K562 (cell line): Measurements from ENCODE around the gene CCDC187. TPM values are rescaled to one million over a fixed set of nuclear protein-coding genes. Genes with fewer than 3 reads are reported as not detected.

Source experiments
- ATAC-seq: fragments of 200-7000 bp; cut with Tn5 transposase; 3 replicates; pipeline ENCODE4 v1.9.1; 2020; ENCODE audit warnings: moderate library complexity
- BruUV-seq: library from RNA; stranded (reverse); fragments of 400-500 nt; replicated peaks from 2 replicates; lab custom pipeline; 2021; lab: Mats Ljungman, UMichigan
- CTCF ChIA-PET: fragments of 300-600 bp; formaldehyde crosslinking; extraction: SDS; loops from one replicate; lab custom pipeline; 2021; ENCODE audit warnings: low intra/inter-chr PET ratio; lab: Yijun Ruan, JAX
- POLR2A ChIA-PET: fragments of 300-600, 350-650 bp; sonication (Branson Sonifier 250); formaldehyde crosslinking; extraction: SDS; loops from one replicate; lab custom pipeline; 2021; ENCODE audit warnings: antibody characterized with exemption, inconsistent platforms; lab: Yijun Ruan, JAX
- DNase-seq, 4 experiments: peaks; one replicate each; pipeline versions ENCODE4 v3.0.0 to v3.0.0-alpha.2; 2011 to 2018; ENCODE audit warnings: low spot score in 3 of 4, mixed read lengths in 3 of 4; ENCODE audit errors: extremely low read depth in 1 of 4
- FAIRE-seq: peaks from 2 replicates; lab custom pipeline; 2011; peaks lifted over from hg19 to GRCh38; lab: Jason Lieb, UNC
- H2AFZ ChIP-seq: 2 replicates; pipeline ENCODE4 v1.6.0; 2011; ENCODE audit warnings: low read depth, low read length, control low read depth, inconsistent platforms
- H3K27ac ChIP-seq: fragments of 200-600 bp; 3 replicates; pipeline ENCODE4 v1.8.0; 2011; ENCODE audit warnings: low read depth, mild to moderate bottlenecking, control low read depth, inconsistent platforms, low read length, moderate library complexity, mixed read lengths; ENCODE audit errors: extremely low read depth
- H3K27me3 ChIP-seq, 2 experiments: fragments of 300-600 bp in 1 of 2; 2 replicates in 1 of 2; 3 replicates in 1 of 2; pipeline versions ENCODE4 v1.6.0 to v1.8.0; 2011; ENCODE audit warnings: inconsistent platforms in 2 of 2, low read length in 2 of 2, mild to moderate bottlenecking in 1 of 2, mixed read lengths in 1 of 2, moderate library complexity in 1 of 2; ENCODE audit not compliant: control insufficient read depth in 2 of 2, insufficient read depth in 2 of 2
- H3K36me3 ChIP-seq: fragments of 300-600 bp; 3 replicates; pipeline ENCODE4 v1.8.0; 2011; ENCODE audit warnings: mild to moderate bottlenecking, low read length, inconsistent platforms; ENCODE audit not compliant: control insufficient read depth, insufficient read depth
- H3K4me1 ChIP-seq, 2 experiments: fragments of 200-600 bp in 1 of 2; replicated peaks in 1 of 2; 2 replicates in 1 of 2; 3 replicates in 1 of 2; pipeline versions ENCODE4 v1.5.1 to v1.8.0; 2011; ENCODE audit warnings: inconsistent platforms in 2 of 2, low read length in 2 of 2, mild to moderate bottlenecking in 1 of 2, mixed read lengths in 1 of 2, moderate library complexity in 1 of 2; ENCODE audit not compliant: control insufficient read depth in 2 of 2, insufficient read depth in 2 of 2
- H3K4me2 ChIP-seq: 2 replicates; pipeline ENCODE4 v1.6.1; 2011; ENCODE audit warnings: low read length, control low read depth, inconsistent platforms, mixed read lengths; ENCODE audit not compliant: insufficient read depth
- H3K4me3 ChIP-seq: fragments of 200-600 bp; sonication (generic), shearing (Covaris generic); 2 replicates; pipeline ENCODE4 v1.5.1; 2016; ENCODE audit warnings: control low read depth, inconsistent platforms
- H3K79me2 ChIP-seq: fragments of 200-600 bp; 3 replicates; pipeline ENCODE4 v1.8.0; 2011; ENCODE audit warnings: low read length, inconsistent platforms; ENCODE audit not compliant: control insufficient read depth, insufficient read depth
- H3K9ac ChIP-seq, 2 experiments: 2 replicates each; pipeline versions ENCODE4 v1.6.0 to v1.6.1; 2011; ENCODE audit warnings: low read depth in 2 of 2, low read length in 2 of 2, control low read depth in 1 of 2, inconsistent platforms in 1 of 2, mild to moderate bottlenecking in 1 of 2, mixed read lengths in 1 of 2; ENCODE audit not compliant: insufficient read depth in 1 of 2
- H3K9me1 ChIP-seq: one replicate; pipeline ENCODE4 v1.6.0; 2011; ENCODE audit warnings: inconsistent platforms, mild to moderate bottlenecking, low read length, moderate library complexity; ENCODE audit not compliant: control insufficient read depth, insufficient read depth
- H3K9me3 ChIP-seq: replicated peaks from 2 replicates; pipeline ENCODE4 v1.5.1; 2011; ENCODE audit warnings: low read depth, low read length, inconsistent platforms; ENCODE audit not compliant: control insufficient read depth, insufficient read depth
- H4K20me1 ChIP-seq: replicated peaks from 2 replicates; pipeline ENCODE4 v1.6.1; 2011; ENCODE audit warnings: low read length, inconsistent platforms, mixed read lengths; ENCODE audit not compliant: control insufficient read depth, insufficient read depth
- CC2D1A ChIP-seq: fragments of 450-650 bp; IDR thresholded peaks from 2 replicates; pipeline ENCODE4 v1.6.1; 2017; ENCODE audit warnings: mild to moderate bottlenecking
- E2F5 ChIP-seq: sonication (generic); formaldehyde crosslinking; IDR thresholded peaks from 2 replicates; pipeline ENCODE4 v1.8.0; 2022; ENCODE audit warnings: mild to moderate bottlenecking, missing genetic modification reagents
- ELF2 ChIP-seq: fragments of 250-450 bp; sonication (Bioruptor Pico); IDR thresholded peaks from 2 replicates; pipeline ENCODE4 v1.5.0; 2021; ENCODE audit warnings: mild to moderate bottlenecking
- ZNF165 ChIP-seq: fragments of 250-450 bp; sonication (Bioruptor Pico); IDR thresholded peaks from 2 replicates; pipeline ENCODE4 v1.4.0; 2020; ENCODE audit warnings: borderline replicate concordance
- ZNF280B ChIP-seq: fragments of 250-450 bp; sonication (Bioruptor Pico); IDR thresholded peaks from 2 replicates; pipeline ENCODE4 v1.5.1; 2021; ENCODE audit warnings: mild to moderate bottlenecking
- ZSCAN32 ChIP-seq: fragments of 450-650 bp; formaldehyde crosslinking; IDR thresholded peaks from 2 replicates; pipeline ENCODE4 v1.4.0; 2020; ENCODE audit warnings: mild to moderate bottlenecking, moderate library complexity
- WGBS: fragments of 100-300 bp; shearing (Covaris generic); methylation state at CpG from one replicate; pipeline ENCODE4 v1.1.6; 2016; ENCODE audit warnings: low coverage, mixed read lengths; ENCODE audit not compliant: insufficient coverage; ENCODE audit errors: missing lambda C conversion rate; 5-methylcytosine and 5-hydroxymethylcytosine counted together
- in situ Hi-C: fragments of 300-500 bp; cut with MboI; formaldehyde crosslinking; loops from 4 replicates; pipeline ENCODE4 v1.15.0; 2018; ENCODE audit warnings: inconsistent platforms, mixed read lengths
- intact Hi-C: fragments of 100-400 bp; cut with micrococcal nuclease; formaldehyde crosslinking; loops from 2 replicates; pipeline ENCODE4 v1.14.2; 2022
- polyA plus RNA-seq, 8 experiments: library from polyadenylated mRNA; depleted of rRNA in 4 of 8; stranded (reverse) in 5 of 8; unstranded in 3 of 8; fragments of >200 nt; fragmentation: Nextera tagmentation in 2 of 8; fragmentation: Illumina TruSeq in 1 of 8; extraction: Ambion mirVana in 2 of 8; extraction: Trizol in 1 of 8; gene quantifications; 2 replicates each; pipeline versions ENCODE4 v1.2.1 to v1.2.3, GENCODE V29; 2011 to 2014; ENCODE audit warnings: inconsistent platforms in 1 of 8, missing spikeins in 1 of 8
- total RNA-seq, 7 experiments: library from RNA; depleted of rRNA in 6 of 7; stranded (reverse); fragments of >200 nt in 6 of 7; fragmentation: Illumina TruSeq in 2 of 7; extraction: Trizol in 2 of 7; gene quantifications; 2 replicates each; pipeline versions ENCODE4 v1.2.1 to v1.2.3, GENCODE V29; 2011 to 2021; ENCODE audit warnings: low replicate concordance in 1 of 7

Gene CCDC187
- total and polyA plus RNA-seq, 9 of the 15 experiments (the other 6 are each of a cell fraction or from before 2014, with no cell fraction given), result not detected

DNA sequence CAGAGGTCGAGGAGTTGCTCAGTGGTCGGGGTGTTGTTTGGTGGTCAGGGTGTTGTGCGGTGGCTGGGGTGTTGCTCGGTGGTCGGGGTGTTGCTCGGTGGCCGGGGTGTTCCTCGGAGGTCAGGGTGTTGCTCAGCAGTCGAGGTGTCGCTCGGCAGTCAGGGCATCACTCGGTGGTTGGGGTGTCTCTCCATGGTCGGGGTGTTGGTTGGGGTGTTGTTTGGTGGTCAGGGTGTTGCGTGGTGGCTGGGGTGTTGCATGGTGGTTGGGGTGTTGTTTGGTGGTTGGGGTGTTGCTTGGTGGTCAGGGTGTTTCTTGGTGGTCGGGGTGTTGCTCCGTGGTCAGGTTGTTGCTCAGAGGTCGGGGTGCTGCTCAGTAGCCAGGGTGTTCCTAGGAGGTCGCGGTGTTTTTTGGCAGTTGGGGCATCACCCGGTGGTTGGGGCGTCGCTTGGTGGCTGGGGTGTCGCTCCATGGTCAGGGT lies 12.4 kb upstream of the CCDC187 start:
- Histone ChIP-seq H3K36me3 (no peaks in the 10 kb centered on the region), H3K4me1 (peaks cover 0 to 34% of the 10 kb centered on the region in 2 experiments; a peak in 3 of 5 replicates), H2AFZ (no peak overlapping the region), H3K4me2 (no peak overlapping the region), H3K9me3 (peaks cover 7% of the 10 kb centered on the region), H3K4me3 (no peak overlapping the region), H3K9me1 (no peaks in the 10 kb centered on the region), H3K27ac (no peak overlapping the region), H3K79me2 (no peaks in the 10 kb centered on the region), H3K27me3 (peaks cover 1 to 24% of the 10 kb centered on the region in 2 experiments; a peak in 3 of 5 replicates), H3K9ac (no peak overlapping the region), H4K20me1 (no peaks in the 10 kb centered on the region; the same call in 1 of the 2 replicates)
- WGBS, result 17% methylated on average over 20 of the region's 23 CpGs
- TF ChIP-seq CC2D1A (no peak), ELF2 (CRISPR knock-in tag) (no peak), ZSCAN32 (CRISPR knock-in tag) (no peak), E2F5 (CRISPR knock-in tag) (no peak), ZNF165 (CRISPR knock-in tag) (no peak), ZNF280B (no peak)
- ChIA-PET POLR2A (no interaction called here), CTCF (no interaction called here)
- BruUV-seq, result no TSS peak
- DNase-seq (no peak), ATAC-seq (no peak), FAIRE-seq (no peak)
- intact Hi-C loops, result no loop called here
- in situ Hi-C loops, result no loop called here
